ENCODE measurements around the gene ENTREP1. TPM values are rescaled to one million over a fixed set of nuclear protein-coding genes. Genes with fewer than 3 reads are reported as not detected.

ENTREP1 gene
- total and polyA plus RNA-seq, 10 donors, result 0.61 to 2.6 (median 1.2) TPM

DNA sequence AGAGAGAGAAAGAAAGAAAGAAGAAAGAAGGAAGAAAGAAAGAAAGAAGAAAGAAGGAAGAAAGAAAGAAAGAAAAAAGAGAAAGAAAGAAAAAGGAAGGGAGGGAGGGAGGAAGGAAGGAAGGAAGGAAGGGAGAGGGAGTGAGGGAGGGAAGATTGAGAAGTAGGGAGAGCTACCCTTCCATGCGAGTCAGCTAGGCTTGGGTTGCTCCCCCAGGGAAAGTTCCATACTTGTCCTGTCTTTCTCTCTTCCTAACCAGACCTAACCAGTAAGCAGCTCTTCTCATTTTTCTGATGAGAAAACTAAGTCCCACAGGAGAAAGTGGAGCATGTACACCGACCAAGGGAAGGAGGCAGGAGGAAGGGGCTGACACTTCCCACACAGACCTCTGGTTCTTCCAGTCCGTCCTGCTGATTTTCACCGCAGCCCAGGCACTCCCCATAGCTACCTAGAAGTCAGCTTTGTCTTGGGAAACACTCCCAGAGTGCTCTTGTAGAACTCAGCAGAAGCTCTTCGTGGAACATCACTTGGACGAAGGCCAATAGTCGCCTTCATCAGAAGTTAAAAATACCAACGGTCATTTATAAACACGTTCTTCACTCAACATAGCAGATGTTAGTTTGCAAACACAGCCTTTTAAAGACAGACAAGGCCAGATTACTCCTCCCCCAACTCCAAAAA, 29.0 kb upstream of the ENTREP1 start:
- H3K27ac ChIP-seq, result no peak overlapping the region
- TF ChIP-seq, protein P1, sequence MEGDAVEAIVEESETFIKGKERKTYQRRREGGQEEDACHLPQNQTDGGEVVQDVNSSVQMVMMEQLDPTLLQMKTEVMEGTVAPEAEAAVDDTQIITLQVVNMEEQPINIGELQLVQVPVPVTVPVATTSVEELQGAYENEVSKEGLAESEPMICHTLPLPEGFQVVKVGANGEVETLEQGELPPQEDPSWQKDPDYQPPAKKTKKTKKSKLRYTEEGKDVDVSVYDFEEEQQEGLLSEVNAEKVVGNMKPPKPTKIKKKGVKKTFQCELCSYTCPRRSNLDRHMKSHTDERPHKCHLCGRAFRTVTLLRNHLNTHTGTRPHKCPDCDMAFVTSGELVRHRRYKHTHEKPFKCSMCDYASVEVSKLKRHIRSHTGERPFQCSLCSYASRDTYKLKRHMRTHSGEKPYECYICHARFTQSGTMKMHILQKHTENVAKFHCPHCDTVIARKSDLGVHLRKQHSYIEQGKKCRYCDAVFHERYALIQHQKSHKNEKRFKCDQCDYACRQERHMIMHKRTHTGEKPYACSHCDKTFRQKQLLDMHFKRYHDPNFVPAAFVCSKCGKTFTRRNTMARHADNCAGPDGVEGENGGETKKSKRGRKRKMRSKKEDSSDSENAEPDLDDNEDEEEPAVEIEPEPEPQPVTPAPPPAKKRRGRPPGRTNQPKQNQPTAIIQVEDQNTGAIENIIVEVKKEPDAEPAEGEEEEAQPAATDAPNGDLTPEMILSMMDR (IDR thresholded peaks at IDR 0.05 in 8 of 11, conservative IDR thresholded peaks at IDR 0.05 in 3 of 11), result no peak
- no peak for TF ChIP-seq POLR2A (IDR thresholded peaks at IDR 0.05)
- TF ChIP-seq POLR2AphosphoS5 (IDR thresholded peaks at IDR 0.05), result no peak
- 59 to 73% (median 71%) methylated on average over 9 of the region's 9 CpGs for WGBS, 5 donors
- no peaks in the 10 kb centered on the region for H3K4me1 ChIP-seq
- intact Hi-C loops (cut with DNase I; ENCODE audit: low total_unique reads), result no loop called here
- H3K27me3 ChIP-seq (replicated peaks in 1 of 7), result peaks cover 0 to 6% (median 0%) of the 10 kb centered on the region in 7 donors
- H3K9me3 ChIP-seq, result peaks cover 0 to 5% (median 0%) of the 10 kb centered on the region in 8 donors
- DNase-seq, result no peak
- no peak overlapping the region for H3K4me3 ChIP-seq
- no peaks in the 10 kb centered on the region for H3K36me3 ChIP-seq

DNA sequence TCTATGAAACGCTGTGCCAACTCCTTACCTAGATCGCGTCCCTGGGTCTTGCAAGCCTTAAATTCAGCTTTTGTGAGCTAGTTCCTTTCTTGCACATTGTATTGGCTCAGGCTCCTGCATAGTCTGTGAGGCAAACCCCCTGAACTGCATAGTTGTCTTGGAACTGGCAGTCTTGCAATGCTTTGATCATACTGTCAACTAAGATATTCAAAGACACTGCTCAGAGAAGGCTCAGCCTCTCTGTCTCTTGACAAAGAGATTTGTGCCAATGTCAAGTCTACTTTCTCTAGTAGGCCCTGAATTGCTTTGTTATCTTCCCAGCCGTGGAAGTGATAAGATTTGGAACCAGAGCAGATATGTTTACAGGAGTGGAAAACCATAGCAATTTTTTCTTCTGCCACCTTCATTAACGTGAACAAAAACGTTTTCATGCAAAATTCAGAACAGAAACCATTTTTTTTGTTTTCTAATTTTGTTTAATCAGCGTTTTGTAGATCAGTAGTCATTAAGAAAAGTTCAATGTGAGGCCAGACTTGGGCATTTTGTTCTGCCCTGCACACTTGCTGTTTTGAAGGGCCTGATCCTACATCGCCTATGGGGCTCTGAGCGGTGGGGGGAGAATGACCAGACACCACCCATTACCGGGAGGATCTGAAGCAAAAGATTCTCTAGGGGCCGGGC, 27.6 kb upstream of the ENTREP1 start:
- TF ChIP-seq, protein P1 (IDR thresholded peaks at IDR 0.05 in 8 of 11, conservative IDR thresholded peaks at IDR 0.05 in 3 of 11), result no peak
- TF ChIP-seq POLR2A (IDR thresholded peaks at IDR 0.05) (no peak), POLR2AphosphoS5 (IDR thresholded peaks at IDR 0.05) (no peak)
- intact Hi-C loops (cut with DNase I; ENCODE audit: low total_unique reads), result no loop called here
- Histone ChIP-seq H3K27ac (no peak overlapping the region), H3K4me3 (no peak overlapping the region), H3K36me3 (no peaks in the 10 kb centered on the region), H3K9me3 (no peaks in the 10 kb centered on the region), H3K4me1 (no peaks in the 10 kb centered on the region), H3K27me3 (replicated peaks in 1 of 7) (peaks cover 0 to 6% (median 0%) of the 10 kb centered on the region in 7 donors)
- DNase-seq, result no peak
- 88 to 92% (median 89%) methylated on average over 11 of the region's 11 CpGs for WGBS, 5 donors

DNA sequence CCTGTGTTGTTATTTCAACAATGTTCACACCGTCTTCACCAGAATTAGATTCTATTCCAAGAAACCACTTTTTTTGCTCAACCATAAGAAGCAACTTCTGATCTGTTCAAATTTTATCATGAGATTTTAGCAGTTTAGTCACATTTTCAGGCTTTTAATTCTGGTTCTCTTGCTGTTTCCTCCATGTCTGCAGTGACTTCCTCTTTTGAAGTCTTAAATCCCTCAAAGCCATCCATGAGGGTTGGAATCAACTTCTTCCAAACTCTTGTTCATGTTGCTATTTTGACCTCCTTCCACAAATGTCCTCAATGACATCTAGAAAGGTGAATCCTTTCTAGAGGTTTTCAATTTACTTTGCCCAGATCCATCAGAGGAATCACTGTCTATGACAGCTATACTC, 25.7 kb upstream of the ENTREP1 start:
- 22 to 42% (median 24%) methylated on average over 1 of the region's 1 CpG for WGBS, 5 donors
- no peak overlapping the region for H3K27ac ChIP-seq
- H3K27me3 ChIP-seq (replicated peaks in 1 of 7), result peaks cover 0 to 5% (median 0%) of the 10 kb centered on the region in 7 donors
- H3K4me1 ChIP-seq, result no peaks in the 10 kb centered on the region
- TF ChIP-seq, protein P1 (IDR thresholded peaks at IDR 0.05 in 8 of 11, conservative IDR thresholded peaks at IDR 0.05 in 3 of 11), result no peak
- no peak for TF ChIP-seq POLR2AphosphoS5 (IDR thresholded peaks at IDR 0.05)
- TF ChIP-seq POLR2A (IDR thresholded peaks at IDR 0.05), result no peak
- H3K9me3 ChIP-seq, result no peaks in the 10 kb centered on the region
- intact Hi-C loops (cut with DNase I; ENCODE audit: low total_unique reads), result no loop called here
- H3K36me3 ChIP-seq, result no peaks in the 10 kb centered on the region
- DNase-seq, result no peak
- H3K4me3 ChIP-seq, result no peak overlapping the region

DNA sequence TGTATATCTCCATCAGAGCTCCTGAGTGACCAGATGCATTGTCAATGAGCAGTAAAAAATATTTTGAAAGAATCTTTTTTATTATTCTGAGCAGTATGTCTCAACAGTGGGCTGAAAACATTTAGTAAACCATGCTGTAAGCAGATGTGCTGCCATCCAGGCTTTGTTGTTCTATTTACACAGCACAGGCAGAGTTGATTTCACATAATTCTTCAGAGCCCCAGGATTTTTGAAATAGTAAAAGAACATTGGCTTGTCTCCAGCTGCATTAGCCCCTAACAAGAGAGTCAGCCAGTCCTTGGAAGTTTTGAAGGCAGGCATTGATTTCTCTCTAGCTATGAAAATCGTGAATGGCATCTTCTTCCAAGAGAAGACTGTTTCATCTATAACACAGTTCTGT, 25.2 kb upstream of the ENTREP1 start:
- no peaks in the 10 kb centered on the region for H3K4me1 ChIP-seq
- DNase-seq, result no peak
- intact Hi-C loops (cut with DNase I; ENCODE audit: low total_unique reads), result no loop called here

More for the DNA sequence above, 25.2 kb upstream of the ENTREP1 start:
- WGBS, 5 donors, result 47 to 75% (median 53%) methylated on average over 1 of the region's 1 CpG
- no peaks in the 10 kb centered on the region for H3K9me3 ChIP-seq
- no peaks in the 10 kb centered on the region for H3K36me3 ChIP-seq
- H3K27ac ChIP-seq, result no peak overlapping the region
- no peaks in the 10 kb centered on the region for H3K27me3 ChIP-seq (replicated peaks in 1 of 7)
- H3K4me3 ChIP-seq, result no peak overlapping the region
- no peak for TF ChIP-seq POLR2A (IDR thresholded peaks at IDR 0.05)
